Right lobe of liver (tissue), 4 donors: ENCODE results near the gene ADGRD1.

Source experiments
- CTCF ChIP-seq, 4 donors: fragments of 200-600 bp in 3 of 4; fragments of 450-650 bp in 1 of 4; IDR thresholded peaks; one replicate each; pipeline versions ENCODE4 v1.5.1 to v1.8.0; 2016 to 2022; ENCODE audit warnings: antibody characterized with exemption in 4 of 4, mild to moderate bottlenecking in 2 of 4
- POLR2A ChIP-seq: fragments of 450-650 bp; IDR thresholded peaks from one replicate; pipeline ENCODE4 v1.6.1; 2017; ENCODE audit warnings: antibody characterized with exemption, mild to moderate bottlenecking
- donor health status: DM: no; HTN: no; CAD: no.
- donor health status: DM: no; HTN: no; CAD: no.
- donor health status: DM: no; HTN: yes; CAD: no.

- TF ChIP-seq POLR2A (no peak), CTCF (IDR thresholded peaks at IDR 0.05) (no peak)
Measured at GRCh38 chr12:131049549-131050339, 96.0 kb downstream of the ADGRD1 start.
